ENCODE results near the gene MED27. TPM values are rescaled to one million over a fixed set of nuclear protein-coding genes. Genes with fewer than 3 reads are reported as not detected.

Gene MED27
- total and polyA plus RNA-seq, 12 donors: 8.0 to 20.7 (median 17.1) TPM

DNA sequence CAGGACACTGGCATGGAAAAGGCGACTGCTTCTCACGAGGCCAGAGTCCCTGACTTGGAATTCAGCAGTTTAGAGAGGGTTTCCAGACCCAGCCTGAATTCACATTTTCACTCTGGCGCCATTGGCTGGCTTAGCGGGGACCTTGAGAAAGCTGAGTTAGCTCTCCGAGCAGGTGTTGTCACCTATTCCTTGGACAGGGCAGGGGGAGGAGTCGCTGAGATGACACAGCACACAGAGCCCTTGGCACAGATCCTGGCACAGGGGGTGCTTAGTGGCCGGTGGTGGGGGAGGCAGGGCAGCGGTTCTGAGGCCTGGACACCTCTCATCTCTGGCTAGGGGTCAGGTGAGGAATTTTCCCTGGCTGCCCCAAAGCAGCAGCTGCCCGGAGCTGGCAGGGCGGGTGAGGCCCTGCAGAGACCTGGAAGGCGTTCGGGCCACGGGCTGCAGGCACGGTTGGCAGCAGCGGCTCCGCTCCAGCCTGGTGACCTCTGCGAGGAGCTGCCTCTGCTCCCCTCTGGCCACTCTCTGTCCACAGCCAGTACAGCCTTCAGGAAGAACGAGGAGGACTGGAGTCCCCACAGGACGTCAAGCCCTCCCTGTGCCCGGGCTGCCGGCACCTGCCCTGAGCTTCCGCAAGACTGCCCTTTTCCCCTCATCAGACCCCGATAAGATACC, 267.4 kb downstream of the MED27 start:
- 82 to 89% methylated on average over 23 of the region's 23 CpGs for WGBS, 2 donors
- intact Hi-C loops (cut with DNase I): no loop called here
- H3K27me3 ChIP-seq: peaks cover 0 to 97% (median 60%) of the 10 kb centered on the region in 7 donors
- no peak overlapping the region for H3K4me3 ChIP-seq
- DNase-seq (no peak), ATAC-seq (no peak)
- no peaks in the 10 kb centered on the region for H3K4me1 ChIP-seq
- no peaks in the 10 kb centered on the region for H3K9me3 ChIP-seq
- H3K36me3 ChIP-seq: no peaks in the 10 kb centered on the region
- no peak overlapping the region for H3K27ac ChIP-seq
- TF ChIP-seq, protein P1, sequence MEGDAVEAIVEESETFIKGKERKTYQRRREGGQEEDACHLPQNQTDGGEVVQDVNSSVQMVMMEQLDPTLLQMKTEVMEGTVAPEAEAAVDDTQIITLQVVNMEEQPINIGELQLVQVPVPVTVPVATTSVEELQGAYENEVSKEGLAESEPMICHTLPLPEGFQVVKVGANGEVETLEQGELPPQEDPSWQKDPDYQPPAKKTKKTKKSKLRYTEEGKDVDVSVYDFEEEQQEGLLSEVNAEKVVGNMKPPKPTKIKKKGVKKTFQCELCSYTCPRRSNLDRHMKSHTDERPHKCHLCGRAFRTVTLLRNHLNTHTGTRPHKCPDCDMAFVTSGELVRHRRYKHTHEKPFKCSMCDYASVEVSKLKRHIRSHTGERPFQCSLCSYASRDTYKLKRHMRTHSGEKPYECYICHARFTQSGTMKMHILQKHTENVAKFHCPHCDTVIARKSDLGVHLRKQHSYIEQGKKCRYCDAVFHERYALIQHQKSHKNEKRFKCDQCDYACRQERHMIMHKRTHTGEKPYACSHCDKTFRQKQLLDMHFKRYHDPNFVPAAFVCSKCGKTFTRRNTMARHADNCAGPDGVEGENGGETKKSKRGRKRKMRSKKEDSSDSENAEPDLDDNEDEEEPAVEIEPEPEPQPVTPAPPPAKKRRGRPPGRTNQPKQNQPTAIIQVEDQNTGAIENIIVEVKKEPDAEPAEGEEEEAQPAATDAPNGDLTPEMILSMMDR (IDR thresholded peaks at IDR 0.05): no peak

DNA sequence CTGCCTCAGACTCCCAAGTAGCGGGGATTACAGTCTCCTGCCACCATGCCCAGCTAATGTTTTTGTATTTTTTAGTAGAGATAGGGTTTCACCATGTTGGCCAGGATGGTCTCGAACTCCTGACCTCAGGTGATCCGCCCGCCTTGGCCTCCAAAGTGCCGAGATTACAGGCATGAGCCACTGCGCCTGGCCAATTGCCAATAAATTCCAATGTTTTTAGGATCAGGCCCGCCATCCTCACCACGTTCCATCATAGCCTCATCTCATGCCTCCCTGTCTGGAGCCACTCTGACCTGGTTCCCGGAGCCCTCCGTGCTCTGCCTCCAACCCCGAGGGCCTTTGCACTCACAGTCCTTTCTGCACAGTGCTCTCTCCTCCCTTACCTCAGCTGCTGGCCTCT, 268.3 kb downstream of the MED27 start:
- Histone ChIP-seq H3K27me3 (peaks cover 0 to 96% (median 64%) of the 10 kb centered on the region in 7 donors), H3K4me3 (no peak overlapping the region), H3K4me1 (no peaks in the 10 kb centered on the region), H3K36me3 (no peaks in the 10 kb centered on the region), H3K9me3 (no peaks in the 10 kb centered on the region), H3K27ac (no peak overlapping the region)
- 72 to 77% methylated on average over 11 of the region's 11 CpGs for WGBS, 2 donors
- DNase-seq (no peak), ATAC-seq (no peak)
- TF ChIP-seq, protein P1 (IDR thresholded peaks at IDR 0.05): no peak
- intact Hi-C loops (cut with DNase I): no loop called here

GRCh38 chr9:131810351-131811170, 269.1 kb downstream of the MED27 start:
- Histone ChIP-seq H3K4me3 (no peak overlapping the region), H3K4me1 (no peaks in the 10 kb centered on the region), H3K27ac (no peak overlapping the region), H3K36me3 (no peaks in the 10 kb centered on the region), H3K9me3 (no peaks in the 10 kb centered on the region), H3K27me3 (peaks cover 0 to 94% (median 66%) of the 10 kb centered on the region in 7 donors)
- TF ChIP-seq, protein P1 (IDR thresholded peaks at IDR 0.05): no peak
- DNase-seq (no peak), ATAC-seq (no peak)
- intact Hi-C loops (cut with DNase I): no loop called here
- WGBS, 2 donors: 72% methylated on average over 23 of the region's 23 CpGs

Other genes starting within 250 kb of the MED27 start
- gene NTNG2, start 82.2 kb upstream of the MED27 start, total RNA-seq: 1 to 10 TPM; 1.2 to 7.6 (median 2.9) TPM
- 1 to 10 TPM in 1 of 2 donors, under 1 TPM in 1; 0.29 to 2.4 TPM for gene NTNG2, start 82.2 kb upstream of the MED27 start, polyA plus RNA-seq

Data from heart right ventricle (tissue), 16 donors.